HepG2 (cell line): Measurements from ENCODE around the gene BLMH. TPM values are rescaled to one million over a fixed set of nuclear protein-coding genes. Genes with fewer than 3 reads are reported as not detected.

ENCODE experiments used
- ATAC-seq: fragments of 200-7000 bp; cut with Tn5 transposase; 3 replicates; pipeline ENCODE4 v1.9.1; 2020; ENCODE audit warnings: mild to moderate bottlenecking, moderate library complexity
- BruUV-seq: library from RNA; stranded (reverse); fragments of 400-500 nt; replicated peaks from 2 replicates; lab custom pipeline; 2021; lab: Mats Ljungman, UMichigan
- CTCF ChIA-PET: fragments of 300-600 bp; formaldehyde crosslinking; extraction: SDS; loops from one replicate; lab custom pipeline; 2021; ENCODE audit warnings: low total read pairs, inconsistent platforms, low intra/inter-chr PET ratio; lab: Yijun Ruan, JAX
- POLR2A ChIA-PET: fragments of 350-600 bp; sonication (Branson Sonifier 250); formaldehyde crosslinking; loops from one replicate; lab custom pipeline; 2020; ENCODE audit warnings: antibody characterized with exemption, inconsistent platforms; lab: Yijun Ruan, JAX
- DNase-seq: peaks from one replicate; pipeline ENCODE4 v3.0.0-alpha.2; 2015; ENCODE audit warnings: low spot score
- FAIRE-seq: peaks from 3 replicates; lab custom pipeline; 2011; peaks lifted over from hg19 to GRCh38; lab: Jason Lieb, UNC
- H2AFZ ChIP-seq: one replicate; pipeline ENCODE4 v1.6.1; 2011; ENCODE audit warnings: low read length, inconsistent platforms
- H3K27ac ChIP-seq: fragments of 300-600 bp; 3 replicates; pipeline ENCODE4 v1.8.0; 2011; ENCODE audit warnings: mixed run types, mild to moderate bottlenecking, mixed read lengths, low read length, inconsistent platforms; ENCODE audit not compliant: insufficient read depth; ENCODE audit errors: extremely low read length
- H3K27me3 ChIP-seq, 2 experiments: fragments of 200-600 bp in 1 of 2; 2 replicates in 1 of 2; 3 replicates in 1 of 2; pipeline versions ENCODE4 v1.6.0 to v1.8.0; 2011; ENCODE audit warnings: low read length in 2 of 2, mild to moderate bottlenecking in 2 of 2, moderate library complexity in 2 of 2, inconsistent platforms in 1 of 2; ENCODE audit not compliant: insufficient read depth in 2 of 2, control insufficient read depth in 1 of 2
- H3K36me3 ChIP-seq, 2 experiments: fragments of 200-600 bp in 1 of 2; replicated peaks in 1 of 2; 2 replicates in 1 of 2; 3 replicates in 1 of 2; pipeline versions ENCODE4 v1.5.1 to v1.8.0; 2011; ENCODE audit warnings: low read length in 2 of 2, inconsistent platforms in 1 of 2; ENCODE audit not compliant: insufficient read depth in 2 of 2, control insufficient read depth in 1 of 2
- H3K4me1 ChIP-seq: 2 replicates; pipeline ENCODE4 v1.5.1; 2012; ENCODE audit warnings: low read length, inconsistent platforms; ENCODE audit not compliant: insufficient read depth
- H3K4me2 ChIP-seq: 2 replicates; pipeline ENCODE4 v1.6.0; 2011; ENCODE audit warnings: low read depth, low read length, inconsistent platforms
- H3K4me3 ChIP-seq, 3 experiments: fragments of 200-600 bp in 1 of 3; sonication (generic), shearing (Covaris generic) in 1 of 3; replicated peaks in 1 of 3; 2 replicates each; pipeline ENCODE4 v1.5.1; 2011 to 2016; ENCODE audit warnings: low read length in 3 of 3, inconsistent platforms in 2 of 3, low read depth in 2 of 3, mild to moderate bottlenecking in 2 of 3, control low read depth in 1 of 3, mixed read lengths in 1 of 3; ENCODE audit not compliant: insufficient read depth in 1 of 3
- H3K79me2 ChIP-seq: one replicate; pipeline ENCODE4 v1.6.1; 2011; ENCODE audit warnings: low read length, inconsistent platforms; ENCODE audit not compliant: insufficient read depth
- H3K9ac ChIP-seq: 2 replicates; pipeline ENCODE4 v1.6.0; 2011; ENCODE audit warnings: mild to moderate bottlenecking, low read depth, low read length, inconsistent platforms; ENCODE audit not compliant: insufficient read depth
- H3K9me3 ChIP-seq: 2 replicates; pipeline ENCODE4 v1.5.1; 2012; ENCODE audit warnings: mild to moderate bottlenecking, low read length
- H4K20me1 ChIP-seq: 2 replicates; pipeline ENCODE4 v1.6.0; 2011; ENCODE audit warnings: inconsistent platforms, mild to moderate bottlenecking, low read length, moderate library complexity; ENCODE audit not compliant: insufficient read depth
- ARNT ChIP-seq: fragments of 450-650 bp; IDR thresholded peaks from 2 replicates; pipeline ENCODE4 v1.6.1; 2017
- CEBPZ ChIP-seq: IDR thresholded peaks from 2 replicates; pipeline ENCODE4 v1.6.1; 2012; ENCODE audit warnings: low read length, improper control_type of control experiment
- ELF3 ChIP-seq: IDR thresholded peaks from 2 replicates; pipeline ENCODE4 v1.6.1; 2016; ENCODE audit warnings: missing genetic modification reagents, missing compliant biosample characterization
- GPBP1L1 ChIP-seq: sonication (generic); formaldehyde crosslinking; IDR thresholded peaks from 2 replicates; pipeline ENCODE4 v1.5.0; 2020; ENCODE audit warnings: mild to moderate bottlenecking, missing genetic modification reagents
- HOXA7 ChIP-seq: sonication (generic); formaldehyde crosslinking; IDR thresholded peaks from 2 replicates; pipeline ENCODE4 v1.8.1; 2022; ENCODE audit warnings: mild to moderate bottlenecking, missing genetic modification reagents, moderate library complexity
- MAX ChIP-seq: IDR thresholded peaks from 2 replicates; pipeline ENCODE4 v1.6.1; 2012; ENCODE audit warnings: inconsistent platforms
- TP53 ChIP-seq: sonication (generic); formaldehyde crosslinking; conservative IDR thresholded peaks from 2 replicates; pipeline ENCODE4 v1.4.0; 2020; ENCODE audit warnings: missing genetic modification reagents
- ZFP41 ChIP-seq: sonication (generic); formaldehyde crosslinking; IDR thresholded peaks from 2 replicates; pipeline ENCODE4 v1.4.0; 2020; ENCODE audit warnings: mild to moderate bottlenecking, missing genetic modification reagents, borderline replicate concordance
- ZNF512B ChIP-seq: sonication (generic); formaldehyde crosslinking; IDR thresholded peaks from 2 replicates; pipeline ENCODE4 v1.5.1; 2020; ENCODE audit warnings: missing genetic modification reagents, mild to moderate bottlenecking, borderline replicate concordance
- ZNF784 ChIP-seq: sonication (generic); formaldehyde crosslinking; IDR thresholded peaks from 2 replicates; pipeline ENCODE4 v1.5.1; 2020; ENCODE audit warnings: missing genetic modification reagents, mild to moderate bottlenecking, borderline replicate concordance
- WGBS: methylation state at CpG from one replicate; pipeline ENCODE4 v1.1.6; 2017; ENCODE audit warnings: low lambda C conversion rate; 5-methylcytosine and 5-hydroxymethylcytosine counted together
- in situ Hi-C: cut with HindIII; loops from 2 replicates; pipeline ENCODE4 v1.10.0; 2017; ENCODE audit warnings: low pct_unique_long_range_greater_than_20kb; ENCODE audit not compliant: extremely low pct_ligation_motif_present
- intact Hi-C: fragments of 100-400 bp; cut with micrococcal nuclease; formaldehyde crosslinking; loops from one replicate; pipeline ENCODE4 v1.10.0; 2022; ENCODE audit not compliant: unreplicated experiment
- polyA plus RNA-seq, 8 experiments: library from polyadenylated mRNA; depleted of rRNA in 3 of 8; stranded (reverse) in 7 of 8; unstranded in 1 of 8; fragments of >200 nt; fragmentation: Illumina TruSeq in 4 of 8; extraction: Trizol in 4 of 8; gene quantifications; 2 replicates each; pipeline versions ENCODE4 v1.2.1 to v1.2.3, GENCODE V29; 2011 to 2016; ENCODE audit warnings: low read depth in 4 of 8, missing spikeins in 1 of 8, mixed read lengths in 1 of 8; ENCODE audit not compliant: insufficient read depth in 1 of 8
- total RNA-seq, 5 experiments: library from RNA; depleted of rRNA; stranded (reverse); fragments of >200 nt; fragmentation: Illumina TruSeq; extraction: Trizol; gene quantifications; 2 replicates each; pipeline ENCODE4 v1.2.3, GENCODE V29; 2016; ENCODE audit warnings: low read depth in 1 of 5

BLMH gene
- total and polyA plus RNA-seq, 2 of the 13 experiments (the other 11 are each of a cell fraction or from before 2014, with no cell fraction given), result 12.1 to 41.0 TPM

DNA sequence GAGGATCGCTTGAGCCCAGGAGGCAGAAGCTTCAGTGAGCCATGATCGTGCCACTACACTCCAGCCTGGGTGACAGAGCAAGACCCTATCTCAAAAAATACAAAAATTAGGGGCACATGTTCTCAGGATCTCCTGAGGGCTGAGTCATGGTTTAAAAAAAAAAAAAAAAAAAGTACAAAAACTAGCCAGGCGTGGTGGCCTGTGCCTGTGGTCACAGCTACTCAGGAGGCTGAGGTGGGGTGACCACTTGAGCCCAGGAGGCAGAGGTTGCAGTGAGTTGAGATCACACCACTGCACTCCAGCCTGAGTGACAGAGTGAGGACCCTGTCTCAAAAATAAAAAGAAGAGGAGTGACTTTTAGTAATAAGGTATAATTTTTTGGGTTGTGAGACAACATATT is 16.9 kb downstream of the BLMH start (continued):
- TF ChIP-seq ZNF512B (CRISPR knock-in tag) (no peak), GPBP1L1 (no peak), MAX (no peak), ZNF784 (CRISPR knock-in tag) (no peak)

DNA sequence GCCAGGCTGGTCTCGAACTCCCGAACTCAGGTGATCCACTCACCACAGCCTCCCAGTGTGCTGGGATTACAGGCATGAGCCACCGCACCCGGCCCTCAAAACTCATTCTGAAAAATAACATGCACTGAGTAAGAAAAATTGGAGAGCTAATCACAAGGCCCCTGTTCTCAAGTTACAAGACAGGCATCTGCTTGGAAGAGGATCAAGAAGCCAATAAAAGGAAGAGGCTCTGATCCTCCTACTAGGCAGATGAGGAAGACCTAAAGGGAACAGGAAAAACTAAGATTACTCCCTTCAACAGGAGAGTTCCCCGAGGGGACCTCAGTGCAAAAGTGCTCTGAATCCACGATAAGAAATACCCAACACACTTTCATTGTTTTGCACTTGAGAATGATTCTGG is 18.4 kb downstream of the BLMH start:
- POLR2A ChIA-PET, result no interaction called here
- intact Hi-C loops (no loop called here), in situ Hi-C loops (no loop called here)
- TF ChIP-seq TP53 (CRISPR knock-in tag), result no peak
- TF ChIP-seq ELF3 (CRISPR knock-in tag), result no peak
- TF ChIP-seq ZFP41 (CRISPR knock-in tag), result no peak
- TF ChIP-seq CEBPZ, result no peak
- no peak for TF ChIP-seq ARNT
- no peak for TF ChIP-seq HOXA7 (CRISPR knock-in tag)

More for the DNA sequence above, 18.4 kb downstream of the BLMH start:
- no peak overlapping the region for H3K4me3 ChIP-seq
- 91% methylated on average over 6 of the region's 6 CpGs for WGBS
- H3K27ac ChIP-seq, result no peak overlapping the region
- ATAC-seq (no peak), FAIRE-seq (no peak), DNase-seq (no peak)
- H3K4me2 ChIP-seq, result no peak overlapping the region
- no peak overlapping the region for H3K9ac ChIP-seq
- H2AFZ ChIP-seq, result no peak overlapping the region
- H3K36me3 ChIP-seq, result peaks cover 3 to 53% of the 10 kb centered on the region in 2 experiments; a peak in 4 of 5 replicates
- CTCF ChIA-PET, result no interaction called here
- no peaks in the 10 kb centered on the region for H3K79me2 ChIP-seq
- H4K20me1 ChIP-seq, result no peaks in the 10 kb centered on the region
- no peaks in the 10 kb centered on the region for H3K27me3 ChIP-seq
- no TSS peak for BruUV-seq
- no peaks in the 10 kb centered on the region for H3K4me1 ChIP-seq
- H3K9me3 ChIP-seq, result no peaks in the 10 kb centered on the region
